OCI-LY3 (cell line): ENCODE data around the gene MYO3A.

ENCODE experiments used
- EZH2phosphoT487 ChIP-seq: fragments of 200-600 bp; shearing (Covaris generic); IDR thresholded peaks from 2 replicates; pipeline ENCODE4 v1.6.1; 2018; ENCODE audit warnings: antibody characterized with exemption, mixed run types, low read depth
- TF ChIP-seq, protein P1 (sequence below): fragments of 200-600, 300-600 bp; sonication (generic); IDR thresholded peaks from 2 replicates; pipeline ENCODE4 v1.5.1; 2014; ENCODE audit warnings: antibody characterized with exemption, low read length, low read depth

GRCh38 chr10:26138613-26139012, 204.6 kb downstream of the MYO3A start:
- TF ChIP-seq, protein P1, sequence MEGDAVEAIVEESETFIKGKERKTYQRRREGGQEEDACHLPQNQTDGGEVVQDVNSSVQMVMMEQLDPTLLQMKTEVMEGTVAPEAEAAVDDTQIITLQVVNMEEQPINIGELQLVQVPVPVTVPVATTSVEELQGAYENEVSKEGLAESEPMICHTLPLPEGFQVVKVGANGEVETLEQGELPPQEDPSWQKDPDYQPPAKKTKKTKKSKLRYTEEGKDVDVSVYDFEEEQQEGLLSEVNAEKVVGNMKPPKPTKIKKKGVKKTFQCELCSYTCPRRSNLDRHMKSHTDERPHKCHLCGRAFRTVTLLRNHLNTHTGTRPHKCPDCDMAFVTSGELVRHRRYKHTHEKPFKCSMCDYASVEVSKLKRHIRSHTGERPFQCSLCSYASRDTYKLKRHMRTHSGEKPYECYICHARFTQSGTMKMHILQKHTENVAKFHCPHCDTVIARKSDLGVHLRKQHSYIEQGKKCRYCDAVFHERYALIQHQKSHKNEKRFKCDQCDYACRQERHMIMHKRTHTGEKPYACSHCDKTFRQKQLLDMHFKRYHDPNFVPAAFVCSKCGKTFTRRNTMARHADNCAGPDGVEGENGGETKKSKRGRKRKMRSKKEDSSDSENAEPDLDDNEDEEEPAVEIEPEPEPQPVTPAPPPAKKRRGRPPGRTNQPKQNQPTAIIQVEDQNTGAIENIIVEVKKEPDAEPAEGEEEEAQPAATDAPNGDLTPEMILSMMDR: no peak
- TF ChIP-seq EZH2phosphoT487: no peak
